Measurements from ENCODE around the gene FCRLA. TPM values are rescaled to one million over a fixed set of nuclear protein-coding genes. Genes with fewer than 3 reads are reported as not detected.

The FCRLA gene
- total RNA-seq, 1 experiment from 2014 or later, result 0.15 TPM

- no peak for ATAC-seq
- TF ChIP-seq SIN3A (IDR thresholded peaks at IDR 0.05; ENCODE audit: borderline replicate concordance, insufficient read depth, low read depth, low read length), result no peak
- TF ChIP-seq POLR2AphosphoS5 (IDR thresholded peaks at IDR 0.05; ENCODE audit: low read depth, low read length), result no peak
- no peak for TF ChIP-seq CTCF (IDR thresholded peaks at IDR 0.05)
- TF ChIP-seq REST (IDR thresholded peaks at IDR 0.05; ENCODE audit: insufficient read depth in 1 of 2, low read depth in 2 of 2, low read length in 1 of 2), result no peak
- no peak for TF ChIP-seq TCF7L2 (IDR thresholded peaks at IDR 0.05; ENCODE audit: low read depth, low read length)
- ChIA-PET CTCF (interaction anchor here (0.5 kb wide), 1 partner anchor 18 kb away, joined by 5 read pairs; no protein-coding TSS in a partner anchor), POLR2A (no interaction called here)
- H3K4me3 ChIP-seq (ENCODE audit: low read depth in 2 of 2, low read length in 2 of 2), result no peak overlapping the region
- in situ Hi-C loops (cut with HindIII; ENCODE audit: low pct_unique_long_range_greater_than_20kb, low sequenced_read_pairs) (no loop called here), intact Hi-C loops (cut with micrococcal nuclease; ENCODE audit: unreplicated experiment) (no loop called here)
- no peaks in the 10 kb centered on the region for H3K4me1 ChIP-seq (ENCODE audit: control insufficient read depth, insufficient read depth, low read length)
- DNase-seq (ENCODE audit: low read depth, low spot score), result no peak
- H3K27me3 ChIP-seq (ENCODE audit: control insufficient read depth, insufficient read depth, low read length), result no peaks in the 10 kb centered on the region
- no peaks in the 10 kb centered on the region for H3K9me3 ChIP-seq (ENCODE audit: control insufficient read depth, insufficient read depth, low read depth, low read length)
- H3K27ac ChIP-seq (ENCODE audit: low read length), result no peak overlapping the region
- no peaks in the 10 kb centered on the region for H3K36me3 ChIP-seq (ENCODE audit: control insufficient read depth, insufficient read depth, low read length)
- BruUV-seq (replicated peaks), result no TSS peak
Observed at GRCh38 chr1:161710560-161710959, 3.5 kb downstream of the FCRLA start.

GRCh38 chr1:161718559-161719324 is 11.7 kb downstream of the FCRLA start:
- ATAC-seq (no peak), DNase-seq (ENCODE audit: low read depth, low spot score) (no peak)
- Histone ChIP-seq H3K36me3 (ENCODE audit: control insufficient read depth, insufficient read depth, low read length) (no peaks in the 10 kb centered on the region), H3K4me3 (ENCODE audit: low read depth in 2 of 2, low read length in 2 of 2) (no peak overlapping the region), H3K4me1 (ENCODE audit: control insufficient read depth, insufficient read depth, low read length) (no peaks in the 10 kb centered on the region), H3K27me3 (ENCODE audit: control insufficient read depth, insufficient read depth, low read length) (peaks cover 3% of the 10 kb centered on the region; the same call in 1 of the 2 replicates), H3K9me3 (ENCODE audit: control insufficient read depth, insufficient read depth, low read depth, low read length) (no peaks in the 10 kb centered on the region), H3K27ac (ENCODE audit: low read length) (no peak overlapping the region)
- ChIA-PET POLR2A (interaction anchor here (0.6 kb wide), 1 partner anchor 107 kb away, joined by 10 read pairs; no protein-coding TSS in a partner anchor), CTCF (no interaction called here)
- intact Hi-C loops (cut with micrococcal nuclease; ENCODE audit: unreplicated experiment) (no loop called here), in situ Hi-C loops (cut with HindIII; ENCODE audit: low pct_unique_long_range_greater_than_20kb, low sequenced_read_pairs) (no loop called here)
- no TSS peak for BruUV-seq (replicated peaks)
- TF ChIP-seq POLR2AphosphoS5 (IDR thresholded peaks at IDR 0.05; ENCODE audit: low read depth, low read length) (no peak), TCF7L2 (IDR thresholded peaks at IDR 0.05; ENCODE audit: low read depth, low read length) (no peak), SIN3A (IDR thresholded peaks at IDR 0.05; ENCODE audit: borderline replicate concordance, insufficient read depth, low read depth, low read length) (no peak), CTCF (IDR thresholded peaks at IDR 0.05) (no peak), REST (IDR thresholded peaks at IDR 0.05; ENCODE audit: insufficient read depth in 1 of 2, low read depth in 2 of 2, low read length in 1 of 2) (no peak)

Data from Panc1 (cell line).